GM23338 (cell line): ENCODE measurements around the gene AKNAD1. TPM values are rescaled to one million over a fixed set of nuclear protein-coding genes. Genes with fewer than 3 reads are reported as not detected.

Experiments
- ATAC-seq: fragments of 200-7000 bp; cut with Tn5 transposase; 3 replicates; pipeline ENCODE4 v1.9.1; 2020
- DNase-seq: peaks from one replicate; pipeline ENCODE4 v3.0.0-alpha.2; 2015; ENCODE audit warnings: low spot score
- H2AFZ ChIP-seq: fragments of 200-600 bp; sonication (generic); 2 replicates; pipeline ENCODE4 v1.8.0; 2016; ENCODE audit warnings: antibody characterized with exemption, mild to moderate bottlenecking, moderate library complexity
- H3F3A ChIP-seq: fragments of 200-600 bp; sonication (generic); replicated peaks from 2 replicates; pipeline ENCODE4 v1.8.0; 2017; ENCODE audit warnings: antibody characterized with exemption, mixed run types, low read depth
- H3K27ac ChIP-seq: fragments of 200-600 bp; sonication (generic); 2 replicates; pipeline ENCODE4 v1.6.1; 2016; ENCODE audit warnings: low read depth
- H3K27me3 ChIP-seq: fragments of 200-600 bp; sonication (generic); 2 replicates; pipeline ENCODE4 v1.8.0; 2016; ENCODE audit warnings: mild to moderate bottlenecking, mixed run types, moderate library complexity; ENCODE audit not compliant: insufficient read depth
- H3K36me3 ChIP-seq: fragments of 200-600 bp; sonication (generic); 2 replicates; pipeline ENCODE4 v1.8.0; 2016; ENCODE audit warnings: mild to moderate bottlenecking; ENCODE audit not compliant: insufficient read depth
- H3K4me1 ChIP-seq: fragments of 200-600 bp; sonication (generic); 2 replicates; pipeline ENCODE4 v1.8.0; 2016; ENCODE audit warnings: mild to moderate bottlenecking, moderate library complexity; ENCODE audit not compliant: insufficient read depth
- H3K4me2 ChIP-seq: fragments of 200-600 bp; sonication (generic); 2 replicates; pipeline ENCODE4 v1.7.1; 2017; ENCODE audit warnings: mixed run types
- H3K4me3 ChIP-seq: fragments of 200-600 bp; sonication (generic); 2 replicates; pipeline ENCODE4 v1.6.1; 2016; ENCODE audit warnings: mixed run types
- H3K79me2 ChIP-seq: fragments of 200-600 bp; sonication (generic); replicated peaks from 2 replicates; pipeline ENCODE4 v1.8.0; 2017; ENCODE audit warnings: mild to moderate bottlenecking; ENCODE audit not compliant: insufficient read depth
- H3K9me2 ChIP-seq: fragments of 200-600 bp; sonication (generic); 2 replicates; pipeline ENCODE4 v1.8.0; 2017; ENCODE audit not compliant: insufficient read depth
- H4K20me1 ChIP-seq: fragments of 200-600 bp; sonication (generic); replicated peaks from 2 replicates; pipeline ENCODE4 v1.8.0; 2017; ENCODE audit warnings: mild to moderate bottlenecking; ENCODE audit not compliant: insufficient read depth
- H3K27ac Mint-ChIP-seq: 2 replicates; pipeline ENCODE4 v1.8.0; 2020; ENCODE audit warnings: inconsistent platforms, mild to moderate bottlenecking, moderate library complexity, mixed read lengths
- H3K27me3 Mint-ChIP-seq: 3 replicates; pipeline ENCODE4 v1.8.0; 2022; ENCODE audit warnings: low read depth, mild to moderate bottlenecking, moderate library complexity, mixed read lengths, inconsistent platforms; ENCODE audit not compliant: insufficient read depth, poor library complexity
- H3K36me3 Mint-ChIP-seq: 3 replicates; pipeline ENCODE4 v1.8.0; 2021; ENCODE audit warnings: low read depth, mild to moderate bottlenecking, inconsistent platforms, moderate library complexity, mixed read lengths
- H3K4me1 Mint-ChIP-seq: 3 replicates; pipeline ENCODE4 v1.8.0; 2020; ENCODE audit warnings: mild to moderate bottlenecking, inconsistent platforms, mixed read lengths
- H3K4me3 Mint-ChIP-seq: 3 replicates; pipeline ENCODE4 v1.8.0; 2021; ENCODE audit warnings: moderate library complexity, mild to moderate bottlenecking, inconsistent platforms, mixed read lengths
- H3K9me3 Mint-ChIP-seq: 3 replicates; pipeline ENCODE4 v1.8.0; 2020; ENCODE audit warnings: moderate library complexity, mild to moderate bottlenecking, inconsistent platforms, mixed read lengths
- CTCF ChIP-seq, 2 experiments: fragments of 200-600 bp in 1 of 2; sonication (generic) in 1 of 2; conservative IDR thresholded peaks; 2 replicates each; pipeline versions ENCODE4 v1.5.1 to v1.6.1; 2016 to 2017; ENCODE audit warnings: antibody characterized with exemption in 2 of 2, low read depth in 2 of 2, mild to moderate bottlenecking in 2 of 2, moderate library complexity in 1 of 2
- EZH2 ChIP-seq: fragments of 200-600 bp; sonication (generic); IDR thresholded peaks from one replicate; pipeline ENCODE4 v1.8.0; 2017; ENCODE audit warnings: antibody characterized with exemption, mild to moderate bottlenecking, low read depth; ENCODE audit not compliant: unreplicated experiment
- REST ChIP-seq: IDR thresholded peaks from one replicate; pipeline ENCODE4 v1.6.1; 2018; ENCODE audit warnings: antibody characterized with exemption; ENCODE audit not compliant: unreplicated experiment
- ZNF331 ChIP-seq: fragments of 250-450 bp; sonication (Bioruptor Pico); IDR thresholded peaks from 2 replicates; pipeline ENCODE4 v1.5.0; 2020; ENCODE audit warnings: low read depth, mild to moderate bottlenecking, moderate library complexity
- ZNF462 ChIP-seq: fragments of 250-450 bp; sonication (Bioruptor Pico); IDR thresholded peaks from 2 replicates; pipeline ENCODE4 v1.5.0; 2020; ENCODE audit warnings: mild to moderate bottlenecking, moderate library complexity
- polyA plus RNA-seq: library from polyadenylated mRNA; unstranded; fragments of >200 nt; fragmentation: Nextera tagmentation; extraction: Ambion mirVana; gene quantifications from 2 replicates; pipeline ENCODE4 v1.2.1, GENCODE V29; 2016
- total RNA-seq: library from RNA; depleted of rRNA; stranded (reverse); fragments of >200 nt; shearing (Covaris generic); gene quantifications from 2 replicates; pipeline ENCODE4 v1.2.3, GENCODE V29; 2014

Gene AKNAD1
- total and polyA plus RNA-seq, 2 experiments from 2014 or later, result not detected

- no peak for TF ChIP-seq EZH2
- no peak for TF ChIP-seq CTCF (conservative IDR thresholded peaks at IDR 0.05; ENCODE audit: low read depth in 2 of 2)
- TF ChIP-seq REST, result no peak
These were observed 37.0 kb downstream of the AKNAD1 start (continued) for GRCh38 chr1:108819878-108820277.

- no peaks in the 10 kb centered on the region; the same call in 1 of the 2 replicates for H3K9me2 ChIP-seq
- no peak overlapping the region for H3K27ac Mint-ChIP-seq
- peak; percentile 37 for DNase-seq
- H3K9me3 Mint-ChIP-seq, result no peaks in the 10 kb centered on the region
- H3K27me3 ChIP-seq, result no peaks in the 10 kb centered on the region
- peaks cover 21% of the 10 kb centered on the region for H3K4me1 ChIP-seq
- no peak overlapping the region for H3K4me3 ChIP-seq
- H2AFZ ChIP-seq, result peak overlapping the region; percentile 45; the same call in 1 of the 2 replicates
- no peaks in the 10 kb centered on the region for H4K20me1 ChIP-seq
- ATAC-seq, result peak; percentile 75
- peaks cover 26% of the 10 kb centered on the region for H3K4me1 Mint-ChIP-seq
- no peaks in the 10 kb centered on the region for H3K79me2 ChIP-seq
- H3F3A ChIP-seq, result no peaks in the 10 kb centered on the region
- H3K27me3 Mint-ChIP-seq, result peaks cover 2% of the 10 kb centered on the region
- no peaks in the 10 kb centered on the region for H3K36me3 ChIP-seq
- TF ChIP-seq CTCF (conservative IDR thresholded peaks at IDR 0.05; ENCODE audit: low read depth in 2 of 2) (peak in 1 of 2 experiments; percentile 29; a peak in 3 of 4 replicates), ZNF331 (CRISPR knock-in tag) (no peak)
- H3K4me2 ChIP-seq, result no peak overlapping the region
- no peak overlapping the region for H3K4me3 Mint-ChIP-seq
- no peak overlapping the region for H3K27ac ChIP-seq
- no peaks in the 10 kb centered on the region for H3K36me3 Mint-ChIP-seq
These were observed 39.1 kb downstream of the AKNAD1 start for GRCh38 chr1:108817811-108818210.

- Histone ChIP-seq H3K79me2 (no peaks in the 10 kb centered on the region), H3K4me1 (peaks cover 21% of the 10 kb centered on the region), H3K27me3 (no peaks in the 10 kb centered on the region), H2AFZ (peak overlapping the region; percentile 9), H3K4me2 (no peak overlapping the region), H3F3A (no peaks in the 10 kb centered on the region), H3K4me3 (no peak overlapping the region), H3K27ac (peak overlapping the region; percentile 4; the same call in 1 of the 2 replicates), H4K20me1 (no peaks in the 10 kb centered on the region), H3K9me2 (no peaks in the 10 kb centered on the region; the same call in 1 of the 2 replicates), H3K36me3 (no peaks in the 10 kb centered on the region)
- no peak for ATAC-seq
- peak overlapping the region; percentile 55; the same call in 1 of the 2 replicates for H3K27ac Mint-ChIP-seq
- H3K27me3 Mint-ChIP-seq, result no peaks in the 10 kb centered on the region
- no peaks in the 10 kb centered on the region for H3K36me3 Mint-ChIP-seq
- no peak overlapping the region for H3K4me3 Mint-ChIP-seq
- peaks cover 26% of the 10 kb centered on the region for H3K4me1 Mint-ChIP-seq
- H3K9me3 Mint-ChIP-seq, result no peaks in the 10 kb centered on the region
- DNase-seq, result no peak
- TF ChIP-seq ZNF462, result no peak
These were observed 39.9 kb downstream of the AKNAD1 start for GRCh38 chr1:108817016-108817415.
